RWPE1 (cell line): ENCODE data around the gene CAPN11.

ENCODE experiments used
- CTCF ChIA-PET: fragments of 350-600 bp; sonication (Branson Sonifier 250); formaldehyde crosslinking; extraction: SDS; loops from one replicate; lab custom pipeline; 2021; lab: Yijun Ruan, JAX
- POLR2A ChIA-PET: fragments of 400-600 bp; formaldehyde crosslinking; extraction: SDS; loops from one replicate; lab custom pipeline; 2020; ENCODE audit warnings: antibody characterized with exemption; ENCODE audit not compliant: low non-redundant PET; lab: Yijun Ruan, JAX
- DNase-seq: peaks from one replicate; pipeline ENCODE4 v3.0.0; 2012; ENCODE audit warnings: low spot score
- H3K27ac ChIP-seq: fragments of 450-650 bp; 2 replicates; pipeline ENCODE4 v1.5.1; 2017
- CTCF ChIP-seq: fragments of 450-650 bp; conservative IDR thresholded peaks from 2 replicates; pipeline ENCODE4 v1.5.1; 2017; ENCODE audit warnings: low read depth, mild to moderate bottlenecking

Gene CAPN11

DNA sequence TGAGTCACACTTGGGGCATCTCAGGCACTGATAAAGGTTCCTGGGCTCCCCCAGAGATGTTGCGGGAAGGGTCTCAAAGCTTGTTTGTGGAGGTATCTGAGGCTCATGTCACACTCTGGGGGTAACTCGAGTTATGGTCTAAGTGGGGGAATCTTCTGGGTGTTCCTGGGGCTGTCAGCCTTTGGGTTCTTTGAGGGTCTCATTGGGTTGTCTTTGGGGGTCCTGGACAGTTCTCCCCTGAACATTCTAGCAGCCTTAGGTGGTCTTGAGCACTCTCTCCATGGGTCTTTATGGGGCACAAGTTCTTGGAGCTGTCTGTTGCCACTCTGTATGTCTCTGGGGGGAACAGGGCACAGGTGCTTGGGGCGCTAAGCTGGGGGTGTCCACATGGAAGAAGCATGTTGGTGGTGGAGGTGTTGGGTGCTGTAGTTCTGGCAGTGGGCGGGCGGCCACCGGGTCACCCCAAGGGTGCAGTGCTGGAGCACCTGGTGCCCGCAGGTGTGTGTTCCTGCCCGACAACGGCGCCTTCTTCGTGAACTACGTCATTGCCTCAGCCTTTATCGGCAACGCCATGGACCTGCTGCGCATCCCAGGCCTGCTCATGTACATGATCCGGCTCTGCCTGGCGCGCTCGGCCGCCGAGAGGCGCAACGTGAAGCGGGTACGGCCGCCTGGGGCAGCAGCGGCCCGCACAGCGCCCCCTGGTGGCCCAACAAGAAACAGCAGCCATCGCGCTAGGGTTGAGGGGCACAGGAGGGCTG, 7.1 kb upstream of the CAPN11 start:
- ChIA-PET POLR2A (no interaction called here), CTCF (interaction anchor here (0.7 to 1.2 kb wide), 4 partner anchors 10 to 54 kb away, joined by 3 to 13 read pairs (median 4); no protein-coding TSS in a partner anchor)
- no peak overlapping the region for H3K27ac ChIP-seq
- peak; percentile 62 for DNase-seq
- TF ChIP-seq CTCF, result peak; percentile 96

- ChIA-PET POLR2A (no interaction called here), CTCF (interaction anchor here (1.2 kb wide), 3 partner anchors 10 to 58 kb away, joined by 3 to 13 read pairs (median 4); no protein-coding TSS in a partner anchor)
- H3K27ac ChIP-seq, result no peak overlapping the region
- TF ChIP-seq CTCF, result peak; percentile 47
- no peak for DNase-seq
Measured at GRCh38 chr6:44152109-44152461, 6.5 kb upstream of the CAPN11 start.

DNA sequence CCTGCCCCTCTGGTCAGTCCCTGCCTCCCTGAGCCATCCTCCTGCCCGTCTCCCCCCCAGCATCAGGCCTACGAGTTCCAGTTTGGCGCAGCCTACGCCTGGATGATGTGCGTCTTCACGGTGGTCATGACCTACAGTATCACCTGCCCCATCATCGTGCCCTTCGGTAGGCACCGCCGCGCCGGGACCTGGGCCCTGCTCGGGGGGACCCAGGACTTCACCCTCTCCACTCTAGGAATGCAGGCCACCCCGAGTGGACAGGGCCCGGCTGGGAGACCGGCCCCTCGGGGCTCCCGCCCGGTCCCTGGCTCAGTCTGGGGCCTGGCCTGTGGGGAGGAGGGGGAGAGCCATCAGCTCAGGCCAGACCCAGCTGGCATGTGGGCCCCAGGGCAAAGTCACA, 6.1 kb upstream of the CAPN11 start:
- DNase-seq, result no peak
- no peak for TF ChIP-seq CTCF
- ChIA-PET POLR2A (no interaction called here), CTCF (interaction anchor here (1.2 kb wide), 1 partner anchor 58 kb away, joined by 3 read pairs; no protein-coding TSS in a partner anchor)
- H3K27ac ChIP-seq, result peak overlapping the region; percentile 21; the same call in 1 of the 2 replicates

- no peak for DNase-seq
- peak overlapping the region; percentile 15; the same call in 1 of the 2 replicates for H3K27ac ChIP-seq
- no peak for TF ChIP-seq CTCF
- CTCF ChIA-PET, result interaction anchor here (0.7 to 0.9 kb wide), 4 partner anchors 19 to 1574 kb away, joined by 3 read pairs; no protein-coding TSS in a partner anchor
- POLR2A ChIA-PET, result no interaction called here
Measured at GRCh38 chr6:44154067-44154466, 4.6 kb upstream of the CAPN11 start.

DNA sequence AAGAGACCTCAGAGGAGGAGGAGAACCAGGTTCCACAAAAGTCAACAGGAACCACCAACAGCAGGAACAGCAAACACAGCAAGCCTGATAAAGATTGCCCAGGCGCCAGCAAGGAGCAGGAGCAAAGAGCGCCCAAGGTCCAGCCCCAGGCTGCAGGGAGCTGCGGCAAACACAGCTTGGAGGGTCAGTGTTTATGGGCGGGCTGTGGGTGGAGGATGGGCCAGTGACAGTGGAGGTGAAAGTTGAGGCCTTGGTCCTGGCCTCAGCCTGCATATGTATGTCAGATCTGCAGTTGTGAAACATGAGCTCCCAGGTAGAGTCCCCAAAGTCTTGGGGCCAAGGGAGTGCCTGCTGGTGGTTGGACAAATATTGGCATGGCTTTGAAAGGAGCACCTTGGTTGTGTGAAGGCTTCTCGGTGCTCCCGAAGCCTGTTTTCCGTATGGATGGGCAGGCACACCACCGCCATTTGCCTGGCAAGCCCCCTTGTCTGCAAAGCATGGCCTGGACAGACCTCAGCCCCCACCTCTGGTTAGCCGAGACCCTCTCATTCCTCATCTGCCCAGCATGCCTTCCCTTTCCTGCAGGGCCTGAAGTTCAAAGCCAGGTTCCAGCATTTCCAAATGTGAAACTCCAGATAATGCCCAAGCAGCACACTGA, 2.0 kb upstream of the CAPN11 start:
- POLR2A ChIA-PET, result no interaction called here
- TF ChIP-seq CTCF, result no peak
- CTCF ChIA-PET, result interaction anchor here (0.6 kb wide), 1 partner anchor 384 kb away, joined by 4 read pairs; no protein-coding TSS in a partner anchor
- H3K27ac ChIP-seq, result peak overlapping the region; percentile 34; the same call in 1 of the 2 replicates
- no peak for DNase-seq

GRCh38 chr6:44157152-44157521, 1.5 kb upstream of the CAPN11 start:
- ChIA-PET POLR2A (no interaction called here), CTCF (no interaction called here)
- no peak for TF ChIP-seq CTCF
- peak overlapping the region; percentile 34; the same call in 1 of the 2 replicates for H3K27ac ChIP-seq
- no peak for DNase-seq
